Left lung (tissue), 10 donors: ENCODE data around the gene ASTN2. TPM values are rescaled to one million over a fixed set of nuclear protein-coding genes. Genes with fewer than 3 reads are reported as not detected.

Source experiments
- ATAC-seq: fragments of 200-7000 bp; cut with Tn5 transposase; one replicate; pipeline ENCODE4 v1.9.1; 2020; ENCODE audit warnings: moderate library complexity
- DNase-seq, 4 donors: peaks; one replicate each; pipeline ENCODE4 v3.0.0-alpha.2; 2013 to 2020
- H3K27ac ChIP-seq, 2 donors: fragments of 200-600 bp; sonication (generic) in 1 of 2; one replicate each; pipeline versions ENCODE4 v1.5.0 to v1.8.0; 2020 to 2021
- H3K27me3 ChIP-seq, 2 donors: fragments of 200-600 bp; sonication (generic) in 1 of 2; one replicate each; pipeline versions ENCODE4 v1.5.0 to v1.8.0; 2020 to 2021
- H3K36me3 ChIP-seq, 2 donors: fragments of 200-600 bp; sonication (generic) in 1 of 2; one replicate each; pipeline versions ENCODE4 v1.5.0 to v1.8.0; 2020 to 2021
- H3K4me1 ChIP-seq, 2 donors: fragments of 200-600 bp; one replicate each; pipeline ENCODE4 v1.8.0; 2021
- H3K4me3 ChIP-seq, 2 donors: fragments of 200-600 bp; sonication (generic) in 1 of 2; one replicate each; pipeline versions ENCODE4 v1.5.0 to v1.8.0; 2020 to 2021; ENCODE audit warnings: mild to moderate bottlenecking in 1 of 2
- H3K9me3 ChIP-seq, 2 donors: fragments of 200-600 bp; sonication (generic) in 1 of 2; one replicate each; pipeline versions ENCODE4 v1.5.0 to v1.8.0; 2020 to 2021
- intact Hi-C, 2 donors: fragments of 100-400 bp; cut with DNase I; formaldehyde crosslinking; loops; one replicate each; pipeline versions ENCODE4 v1.11.2 to v1.14.2; 2022
- polyA plus RNA-seq, 6 donors: library from polyadenylated mRNA; unstranded; fragments of 120-200 nt; gene quantifications; one replicate each; pipeline ENCODE4 v1.2.1, GENCODE V29; 2013; ENCODE audit not compliant: insufficient read length in 6 of 6
- total RNA-seq, 2 donors: library from RNA; stranded (reverse); fragmentation: NEBNext Ultra II Directional; extraction: Animal tissue kit (Norgen Biotek cat#: 25700); gene quantifications; one replicate each; pipeline ENCODE4 v1.2.1, GENCODE V29; 2021
- TF ChIP-seq, protein P1 (sequence below), 2 donors: fragments of 200-600 bp; sonication (generic) in 1 of 2; IDR thresholded peaks; one replicate each; pipeline versions ENCODE4 v1.5.0 to v1.8.0; 2021; ENCODE audit warnings: antibody characterized with exemption in 2 of 2
- donor health status: DM: no; HTN: yes; CAD: no.
- donor health status: DM: no; HTN: no; CAD: no.

Gene ASTN2
- total and polyA plus RNA-seq, 8 donors, result 3.1 to 5.5 (median 4.5) TPM

GRCh38 chr9:116888066-116888465 is 526.8 kb downstream of the ASTN2 start:
- no peak overlapping the region for H3K27ac ChIP-seq
- TF ChIP-seq, protein P1, sequence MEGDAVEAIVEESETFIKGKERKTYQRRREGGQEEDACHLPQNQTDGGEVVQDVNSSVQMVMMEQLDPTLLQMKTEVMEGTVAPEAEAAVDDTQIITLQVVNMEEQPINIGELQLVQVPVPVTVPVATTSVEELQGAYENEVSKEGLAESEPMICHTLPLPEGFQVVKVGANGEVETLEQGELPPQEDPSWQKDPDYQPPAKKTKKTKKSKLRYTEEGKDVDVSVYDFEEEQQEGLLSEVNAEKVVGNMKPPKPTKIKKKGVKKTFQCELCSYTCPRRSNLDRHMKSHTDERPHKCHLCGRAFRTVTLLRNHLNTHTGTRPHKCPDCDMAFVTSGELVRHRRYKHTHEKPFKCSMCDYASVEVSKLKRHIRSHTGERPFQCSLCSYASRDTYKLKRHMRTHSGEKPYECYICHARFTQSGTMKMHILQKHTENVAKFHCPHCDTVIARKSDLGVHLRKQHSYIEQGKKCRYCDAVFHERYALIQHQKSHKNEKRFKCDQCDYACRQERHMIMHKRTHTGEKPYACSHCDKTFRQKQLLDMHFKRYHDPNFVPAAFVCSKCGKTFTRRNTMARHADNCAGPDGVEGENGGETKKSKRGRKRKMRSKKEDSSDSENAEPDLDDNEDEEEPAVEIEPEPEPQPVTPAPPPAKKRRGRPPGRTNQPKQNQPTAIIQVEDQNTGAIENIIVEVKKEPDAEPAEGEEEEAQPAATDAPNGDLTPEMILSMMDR (IDR thresholded peaks at IDR 0.05), result no peak
- no peaks in the 10 kb centered on the region for H3K4me1 ChIP-seq
- no peaks in the 10 kb centered on the region for H3K36me3 ChIP-seq
- H3K9me3 ChIP-seq, result no peaks in the 10 kb centered on the region
- H3K27me3 ChIP-seq, result no peaks in the 10 kb centered on the region
- DNase-seq (no peak), ATAC-seq (no peak)
- intact Hi-C loops, result no loop called here
- H3K4me3 ChIP-seq, result no peak overlapping the region

DNA sequence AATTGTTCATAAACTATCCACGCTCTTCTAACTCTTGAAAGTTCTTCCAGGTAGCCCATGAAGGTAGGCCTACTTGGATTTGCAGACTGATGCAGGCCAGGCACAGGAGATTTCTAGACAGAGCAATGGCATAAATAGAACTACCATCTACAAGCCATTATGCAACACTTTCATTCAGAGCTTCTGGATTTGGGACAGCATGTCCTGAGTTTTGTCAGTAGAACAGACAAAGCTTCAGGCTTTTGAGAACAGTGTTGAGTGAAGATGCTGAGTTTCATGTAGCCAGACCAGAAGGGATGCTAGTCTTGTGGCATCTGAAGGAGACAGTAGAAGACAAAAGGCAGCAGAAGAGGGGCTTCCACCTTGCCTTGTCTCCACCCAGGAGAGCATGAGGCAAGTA is 531.2 kb downstream of the ASTN2 start:
- Histone ChIP-seq H3K9me3 (peaks cover 0 to 2% of the 10 kb centered on the region in 2 donors), H3K27me3 (no peaks in the 10 kb centered on the region), H3K36me3 (no peaks in the 10 kb centered on the region), H3K27ac (no peak overlapping the region), H3K4me1 (no peaks in the 10 kb centered on the region), H3K4me3 (no peak overlapping the region)
- no peak for DNase-seq
- intact Hi-C loops, result no loop called here
- TF ChIP-seq, protein P1 (IDR thresholded peaks at IDR 0.05), result no peak
- no peak for ATAC-seq

DNA sequence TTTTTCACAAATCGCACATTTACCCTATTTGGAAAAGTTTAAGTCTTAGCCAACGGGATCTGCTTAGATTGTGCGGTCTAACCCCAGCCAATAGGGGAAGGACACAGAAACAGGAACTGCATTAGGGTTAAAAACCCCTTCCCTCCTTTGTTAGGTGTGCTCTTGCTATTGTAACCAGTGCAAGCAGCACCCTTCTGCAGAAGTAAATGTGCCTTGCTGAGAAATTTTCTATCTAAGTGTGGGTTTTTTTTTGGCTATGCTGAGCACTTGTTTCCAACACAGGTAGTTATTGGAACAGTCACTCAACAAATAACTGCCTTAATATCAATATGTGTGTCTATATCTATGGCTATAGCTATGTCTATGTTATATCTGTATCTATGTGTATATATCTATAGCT is 537.8 kb downstream of the ASTN2 start:
- Histone ChIP-seq H3K4me1 (no peaks in the 10 kb centered on the region), H3K36me3 (no peaks in the 10 kb centered on the region), H3K4me3 (no peak overlapping the region), H3K9me3 (peaks cover 4 to 38% of the 10 kb centered on the region in 2 donors), H3K27ac (no peak overlapping the region), H3K27me3 (no peaks in the 10 kb centered on the region)
- ATAC-seq (no peak), DNase-seq (no peak)
- TF ChIP-seq, protein P1 (IDR thresholded peaks at IDR 0.05), result no peak
- intact Hi-C loops, result no loop called here

DNA sequence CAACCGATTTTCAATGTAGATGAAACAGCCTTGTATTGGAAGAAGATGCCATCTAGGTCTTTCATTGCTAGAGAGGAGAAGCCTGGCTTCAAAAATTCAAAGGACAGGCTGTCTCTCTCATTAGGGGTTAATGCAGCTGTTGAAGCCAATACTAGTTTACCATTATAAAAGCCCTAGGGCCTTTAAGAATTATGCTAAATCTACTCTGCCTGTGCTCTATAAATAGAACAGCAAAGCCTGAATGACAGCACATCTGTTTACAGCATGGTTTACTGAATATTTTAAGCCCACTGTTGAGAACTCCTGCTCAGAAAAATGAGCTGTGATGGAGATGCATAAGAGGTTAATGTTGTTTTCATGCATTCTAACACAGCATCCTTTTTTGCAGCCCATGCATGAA is 539.3 kb downstream of the ASTN2 start:
- ATAC-seq (no peak), DNase-seq (no peak)
- Histone ChIP-seq H3K27ac (no peak overlapping the region), H3K4me1 (no peaks in the 10 kb centered on the region), H3K27me3 (no peaks in the 10 kb centered on the region), H3K4me3 (no peak overlapping the region), H3K36me3 (no peaks in the 10 kb centered on the region), H3K9me3 (peaks cover 4 to 38% of the 10 kb centered on the region in 2 donors)
- intact Hi-C loops, result no loop called here
- TF ChIP-seq, protein P1 (IDR thresholded peaks at IDR 0.05), result no peak

DNA sequence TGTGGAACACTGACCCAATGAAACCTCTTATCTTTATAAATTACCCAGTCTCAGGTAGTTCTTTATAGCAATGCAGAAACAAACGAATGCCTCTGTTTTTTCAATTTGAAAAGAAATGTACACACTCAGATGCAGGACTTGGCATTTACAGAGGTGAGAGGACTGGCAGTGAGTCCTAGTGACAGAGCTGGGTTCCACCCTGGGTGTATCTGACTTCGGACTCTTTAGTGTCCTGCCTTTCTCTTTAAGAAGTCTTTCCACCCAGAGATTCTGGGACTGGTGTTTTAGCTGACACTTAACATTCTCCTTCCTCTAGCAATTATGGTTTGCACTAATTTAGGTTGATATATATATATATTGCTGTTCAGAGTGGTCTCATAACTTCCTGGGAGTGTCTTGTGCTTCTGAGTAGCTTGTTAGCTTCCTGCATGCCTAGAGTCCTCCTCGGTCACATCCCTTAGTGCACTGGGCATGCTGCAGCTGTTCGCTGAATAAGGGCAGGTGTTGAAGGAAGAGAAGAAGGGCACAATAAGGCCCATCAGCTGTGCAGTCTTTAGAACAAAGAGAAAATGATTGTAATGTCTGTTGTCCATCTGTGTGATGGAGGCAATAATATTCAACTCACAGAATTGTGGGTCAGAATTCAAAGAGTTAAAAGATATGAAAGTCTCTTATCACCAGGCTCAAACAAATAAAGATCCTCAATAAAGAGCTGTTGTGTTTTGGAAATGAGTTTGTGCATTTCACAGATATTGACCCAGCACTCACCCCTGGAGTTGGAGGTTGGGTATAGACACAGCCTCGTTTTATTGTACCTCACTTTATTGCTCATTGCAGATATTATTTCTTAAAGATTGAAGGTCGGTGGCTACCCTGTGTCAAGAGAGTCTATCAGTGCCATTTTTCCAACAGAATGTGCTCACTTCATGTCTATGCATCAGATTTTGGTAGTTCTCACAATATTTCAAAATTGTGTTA is 540.6 kb downstream of the ASTN2 start:
- intact Hi-C loops, result no loop called here
- TF ChIP-seq, protein P1 (IDR thresholded peaks at IDR 0.05), result no peak
- Histone ChIP-seq H3K27ac (no peak overlapping the region), H3K9me3 (peaks cover 4 to 38% of the 10 kb centered on the region in 2 donors), H3K27me3 (no peaks in the 10 kb centered on the region), H3K36me3 (no peaks in the 10 kb centered on the region), H3K4me1 (no peaks in the 10 kb centered on the region), H3K4me3 (no peak overlapping the region)
- DNase-seq, result no peak
- ATAC-seq, result no peak
